IPS-NIHi7 (cell line): ENCODE measurements around the gene COL4A2.

Experiments used
- DNase-seq: peaks from one replicate; pipeline ENCODE4 v3.0.0; 2012; ENCODE audit warnings: mixed read lengths; ENCODE audit errors: extremely low spot score

Gene COL4A2

DNA sequence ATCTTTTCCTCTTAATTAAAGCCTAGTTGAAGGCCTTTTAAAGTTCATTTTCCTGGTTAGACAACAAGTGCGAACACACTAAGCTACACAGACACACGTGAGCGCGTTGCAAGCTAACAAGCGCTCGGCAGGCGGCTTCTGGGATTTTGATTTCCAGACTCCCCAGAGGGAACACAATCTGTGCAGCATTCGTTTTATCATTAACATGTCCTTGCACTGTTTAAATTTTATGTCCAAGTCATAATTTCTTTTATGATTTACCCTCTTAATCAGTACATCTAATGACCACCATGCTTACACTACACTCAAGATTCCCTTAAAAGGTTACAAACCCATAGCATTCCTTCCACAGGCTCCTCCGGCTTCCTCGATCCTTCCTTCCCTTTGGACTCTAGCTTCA lies 16.9 kb upstream of the COL4A2 start:
- DNase-seq = no peak

- DNase-seq = no peak
Measured at GRCh38 chr13:110290826-110291225, 16.3 kb upstream of the COL4A2 start.

GRCh38 chr13:110291286-110291685 lies 15.8 kb upstream of the COL4A2 start:
- DNase-seq = no peak

DNA sequence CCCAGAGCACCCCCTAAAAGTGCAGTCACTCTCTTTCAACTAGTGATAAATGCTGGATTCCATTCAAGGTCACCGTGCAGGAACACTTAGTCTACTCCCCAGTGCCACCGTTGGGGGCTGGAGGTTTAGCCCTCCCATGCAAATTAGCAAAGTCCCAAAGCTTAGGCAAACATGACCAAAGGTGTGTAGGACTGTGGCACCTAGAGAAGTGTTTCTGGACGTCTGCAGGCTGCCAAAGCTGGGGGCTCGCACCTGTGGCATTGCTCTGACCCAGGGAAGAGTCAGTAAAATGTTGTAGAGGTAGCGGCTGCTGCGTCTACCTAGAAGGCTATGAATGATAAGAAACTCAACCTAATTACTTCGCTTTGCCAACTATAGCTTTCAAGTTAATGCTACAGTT lies 14.0 kb upstream of the COL4A2 start:
- DNase-seq = no peak

- DNase-seq = no peak
Measured at GRCh38 chr13:110293649-110294048, 13.4 kb upstream of the COL4A2 start.

DNA sequence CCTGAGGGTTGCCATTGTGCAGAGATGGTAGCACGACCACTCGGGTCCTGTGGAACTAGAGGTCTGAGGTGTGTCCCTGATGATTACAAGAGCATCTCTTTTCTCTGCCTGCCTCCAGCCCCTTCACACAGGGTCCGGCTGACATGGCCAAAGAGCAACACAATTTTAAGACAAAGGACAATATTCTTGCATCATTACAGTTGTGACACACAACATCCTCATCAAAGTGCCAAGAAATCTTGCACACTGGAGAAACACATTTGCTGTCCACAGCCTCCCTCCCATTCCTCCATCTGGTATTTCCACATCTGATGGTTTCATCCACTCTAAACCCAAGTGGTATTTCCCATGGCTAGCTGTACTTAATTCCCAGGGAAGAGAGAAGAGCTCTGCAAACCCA lies 12.9 kb upstream of the COL4A2 start:
- DNase-seq = no peak

DNA sequence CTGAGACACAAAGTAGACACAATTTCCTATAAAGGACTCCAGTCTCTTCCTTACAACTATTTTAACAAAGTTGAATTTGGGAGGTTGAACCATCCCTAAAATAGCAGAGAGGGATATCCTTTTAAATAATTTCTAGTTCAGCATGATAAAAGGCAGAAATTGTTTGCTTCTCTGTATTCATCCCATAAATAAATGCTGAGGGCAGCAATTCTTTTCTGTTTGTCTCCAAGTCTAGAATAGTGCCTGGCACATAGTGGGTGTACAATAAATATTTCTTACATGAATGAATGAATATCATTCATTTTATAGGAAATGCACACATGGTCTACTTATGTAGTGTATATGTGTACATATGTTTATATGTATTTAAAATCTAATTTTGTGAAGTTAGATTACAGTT lies 12.5 kb upstream of the COL4A2 start:
- DNase-seq = no peak

- DNase-seq = no peak
Measured at GRCh38 chr13:110297011-110297410, 10.1 kb upstream of the COL4A2 start.

DNA sequence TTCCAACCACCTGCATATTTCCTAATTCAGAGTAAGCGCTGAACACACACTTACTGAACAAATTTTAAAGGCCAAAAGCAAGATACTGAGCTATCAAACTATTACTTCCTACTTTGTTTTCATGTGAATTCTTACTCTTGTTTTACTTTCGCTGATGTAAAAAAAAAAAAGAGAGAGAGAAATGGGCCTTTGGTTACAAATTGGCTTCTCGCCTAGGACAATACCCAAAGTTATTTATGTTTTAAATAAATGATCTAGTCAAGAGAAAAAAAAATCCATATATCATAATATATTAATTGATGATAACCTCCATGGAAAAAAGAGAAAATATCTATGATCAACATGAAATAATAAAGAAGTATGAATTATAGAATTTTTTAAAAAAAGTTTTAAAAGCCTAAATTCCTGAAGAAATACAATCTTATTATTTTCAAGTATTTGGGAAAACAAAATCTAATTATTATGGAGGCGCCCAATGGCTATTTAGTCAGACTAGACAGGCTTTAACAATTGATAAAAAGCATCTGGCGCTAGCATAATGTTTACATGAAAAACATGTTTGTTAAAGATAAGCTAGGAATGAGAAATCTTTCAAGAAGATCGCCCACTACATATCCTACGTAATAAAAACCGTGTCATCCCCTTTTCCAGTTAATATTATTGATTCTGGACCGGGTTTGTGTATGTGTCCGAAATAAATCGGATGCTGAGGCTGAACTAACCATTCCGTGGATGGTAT lies 9.1 kb upstream of the COL4A2 start:
- DNase-seq = no peak

- DNase-seq = peak; percentile 46
Measured at GRCh38 chr13:110298505-110299282, 8.4 kb upstream of the COL4A2 start.

DNA sequence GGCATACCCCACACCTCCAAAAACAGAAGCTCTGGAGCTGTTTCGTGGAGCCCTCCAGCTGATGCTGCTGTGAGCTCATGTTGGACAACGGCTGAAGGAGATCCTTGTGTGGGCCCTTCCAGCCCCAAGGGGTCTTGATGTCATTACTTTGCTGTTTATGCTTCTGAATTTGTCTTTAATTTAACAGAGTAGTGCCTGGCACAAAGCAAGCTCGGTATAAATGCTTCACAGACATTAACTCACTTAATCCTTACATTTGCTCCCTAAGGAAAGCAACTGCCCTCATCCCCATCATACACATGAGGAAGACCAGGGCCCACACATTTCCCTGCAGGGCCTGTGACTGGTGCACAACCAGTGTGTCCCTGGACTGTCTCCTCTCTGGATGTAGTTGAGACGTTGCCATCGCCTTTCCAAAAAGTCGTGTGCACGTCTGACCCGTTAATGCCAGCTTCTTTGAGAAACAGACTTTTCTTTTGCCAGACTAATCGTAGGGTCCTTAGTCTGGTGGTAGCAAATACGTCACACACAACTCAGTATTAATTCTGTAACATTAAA lies 7.7 kb upstream of the COL4A2 start:
- DNase-seq = no peak

DNA sequence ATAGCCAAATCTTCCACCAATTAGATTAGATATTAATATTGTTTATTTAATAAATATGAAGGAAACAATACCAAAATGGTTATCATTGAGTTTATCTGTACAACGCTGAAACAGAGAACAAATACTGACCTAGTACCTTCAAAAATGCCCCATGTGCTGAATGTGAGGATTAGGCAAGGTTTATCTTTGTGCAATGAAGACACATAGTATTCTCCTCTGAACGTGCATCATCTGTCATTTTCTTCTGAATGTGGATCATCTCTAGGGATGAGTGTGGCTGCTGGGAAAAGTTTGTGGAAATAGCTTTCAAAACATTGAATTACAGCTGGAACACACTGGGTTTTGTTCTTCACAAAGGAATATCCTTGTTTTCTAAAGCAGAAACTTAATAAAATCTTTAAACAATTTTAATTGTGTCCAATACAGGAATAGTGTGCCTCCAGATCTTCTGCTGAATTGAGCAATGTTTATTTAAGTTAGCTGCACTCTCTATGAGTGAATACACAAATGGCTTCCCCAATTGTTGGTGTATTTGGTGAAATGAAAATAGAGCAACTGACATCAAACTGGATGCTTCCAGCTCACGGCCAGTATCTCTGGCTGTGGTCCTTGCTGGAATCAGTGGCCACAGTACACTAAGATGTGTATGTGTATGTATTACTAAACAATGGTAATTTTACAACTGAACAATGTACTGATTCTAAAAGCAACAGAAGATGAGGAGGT lies 6.8 kb upstream of the COL4A2 start:
- DNase-seq = no peak

DNA sequence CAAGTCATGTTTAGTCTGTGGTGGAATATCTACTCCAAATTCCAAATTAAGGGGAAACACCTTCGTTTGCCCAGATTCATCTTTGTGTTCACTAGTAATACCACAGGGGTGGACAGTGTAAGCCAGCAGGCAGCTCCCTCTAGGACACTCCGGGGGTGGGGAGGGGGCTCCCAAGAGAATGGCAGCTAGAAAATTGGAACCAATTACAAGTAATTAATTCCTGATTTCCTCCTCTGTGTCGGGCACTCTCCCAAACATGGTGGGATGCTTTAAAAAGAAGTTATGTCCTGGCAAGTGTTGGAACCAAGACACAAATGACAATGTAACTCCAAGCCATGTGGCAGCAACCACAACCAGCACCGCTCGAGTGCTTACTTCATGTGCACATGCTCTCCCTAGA lies 6.0 kb upstream of the COL4A2 start:
- DNase-seq = no peak

GRCh38 chr13:110301606-110302553 lies 5.2 kb upstream of the COL4A2 start:
- DNase-seq = no peak

DNA sequence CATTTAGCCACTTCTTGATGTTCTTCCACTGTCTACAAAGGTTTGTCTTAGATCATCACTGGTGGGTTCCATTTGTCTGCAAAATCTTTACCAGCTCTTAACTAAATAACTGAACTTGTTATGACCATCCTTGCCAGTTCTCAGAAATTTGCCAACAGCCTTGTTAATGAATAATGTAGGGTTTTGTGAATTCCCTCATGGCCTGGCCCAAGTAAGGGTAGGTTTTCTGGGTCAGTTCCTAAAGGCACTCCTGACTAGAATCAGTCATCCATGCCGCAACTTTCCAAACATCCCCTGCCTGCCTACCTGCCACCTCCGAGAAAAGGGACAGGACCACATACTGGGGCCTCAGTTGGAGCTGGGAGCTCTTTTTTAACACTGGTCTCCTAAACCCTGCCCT lies 4.1 kb upstream of the COL4A2 start:
- no peak for DNase-seq

DNA sequence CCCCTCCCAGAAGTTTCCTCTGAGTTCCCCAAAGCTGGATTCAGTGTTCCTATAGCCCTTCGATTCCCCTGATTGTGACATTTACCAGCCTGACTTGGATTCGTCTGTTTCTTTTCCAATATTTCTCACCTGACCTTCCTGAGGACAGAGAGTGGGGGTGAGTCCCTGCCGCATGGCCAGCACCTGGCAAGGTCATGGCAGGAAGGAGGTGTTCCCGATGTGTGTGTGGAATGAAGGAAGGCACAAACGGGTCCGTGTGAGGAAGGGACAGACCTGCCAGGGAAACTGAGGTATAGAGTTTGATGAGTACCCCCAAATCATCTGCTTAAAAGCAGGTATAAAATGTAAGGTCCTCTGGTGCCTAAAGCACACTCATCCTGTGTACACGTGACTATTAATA lies 3.4 kb upstream of the COL4A2 start:
- DNase-seq = no peak

GRCh38 chr13:110304256-110304655 lies 2.8 kb upstream of the COL4A2 start:
- no peak for DNase-seq

GRCh38 chr13:110305001-110305400 lies 2.1 kb upstream of the COL4A2 start:
- no peak for DNase-seq

DNA sequence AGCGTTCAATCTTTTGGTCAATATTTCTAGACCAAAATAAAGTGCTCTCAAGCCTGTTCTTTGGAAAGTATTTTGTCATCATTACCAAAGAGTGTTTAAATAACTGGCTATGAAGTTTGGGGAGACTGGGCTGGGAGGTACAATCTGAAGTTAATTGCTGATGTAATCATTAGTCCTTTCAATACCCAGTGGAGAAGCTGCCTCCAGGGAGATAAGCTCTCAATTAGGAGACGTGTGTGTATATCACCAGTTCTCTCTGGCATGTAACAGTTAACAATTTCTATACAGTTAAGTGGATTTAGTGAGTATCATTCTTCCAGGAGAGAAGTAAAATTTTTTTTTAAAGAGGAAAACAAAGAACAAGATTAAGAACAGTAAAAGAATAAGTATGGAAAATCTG lies 1.5 kb upstream of the COL4A2 start:
- no peak for DNase-seq

GRCh38 chr13:110305949-110306339 lies 1.1 kb upstream of the COL4A2 start:
- no peak for DNase-seq

- no peak for DNase-seq
Measured at GRCh38 chr13:110306340-110306959, 634 bp upstream of the COL4A2 start.
